ENCODE data around the gene LY6G5C.

LY6G5C gene

DNA sequence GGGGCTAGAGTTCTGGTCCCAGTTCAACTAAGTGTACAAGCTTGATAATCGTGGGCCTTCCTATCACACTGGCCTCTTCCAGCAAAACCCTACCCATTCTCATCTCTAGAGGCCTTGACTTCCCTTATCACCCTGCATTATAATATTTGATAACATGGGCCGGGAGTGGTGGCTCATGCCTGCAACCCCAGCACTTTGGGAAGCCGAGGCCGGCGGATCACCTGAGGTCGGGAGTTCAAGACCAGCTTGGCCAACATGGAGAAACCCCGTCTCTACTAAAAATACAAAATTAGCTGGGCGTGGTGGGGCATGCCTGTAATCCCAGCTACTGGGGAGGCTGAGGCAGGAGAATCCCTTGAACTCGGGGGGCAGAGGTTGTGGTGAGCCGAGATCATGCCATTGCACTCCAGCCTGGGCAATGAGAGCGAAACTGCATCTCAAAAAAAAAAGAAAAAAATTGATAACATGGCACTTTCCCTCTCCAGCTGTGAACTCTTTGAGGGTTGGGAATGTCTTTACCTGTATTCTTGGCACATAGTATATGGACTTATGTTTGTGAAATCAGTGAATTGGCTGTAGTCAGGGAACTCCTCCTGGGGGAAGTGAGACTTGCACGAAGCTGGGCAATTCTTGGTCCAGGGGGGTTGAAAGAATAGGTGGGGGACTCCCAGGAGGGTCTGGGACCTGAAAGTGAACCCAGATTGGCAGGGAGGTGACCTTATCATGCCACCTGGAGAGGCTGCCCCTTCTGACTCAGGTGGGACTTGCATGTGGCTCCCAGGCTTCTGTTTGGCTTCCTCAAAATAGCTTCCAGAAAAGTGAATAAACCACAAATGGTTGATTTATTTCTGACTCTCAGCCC lies 19.4 kb downstream of the LY6G5C start:
- Histone ChIP-seq H3K4me3 (IDR thresholded peaks at IDR 0.05; ENCODE audit: insufficient read depth, low read depth, low read length) (no peak overlapping the region), H3K36me3 (ENCODE audit: insufficient read depth) (no peaks in the 10 kb centered on the region), H3K4me2 (peak overlapping the region; percentile 87), H3K79me2 (ENCODE audit: insufficient read depth, low read depth) (peaks cover 39% of the 10 kb centered on the region), H3K4me1 (ENCODE audit: low read depth, poor library complexity, severe bottlenecking) (peaks cover 45% of the 10 kb centered on the region), H3K9ac (peak overlapping the region; percentile 60; the same call in 1 of the 2 replicates), H2AFZ (ENCODE audit: low read depth) (no peak overlapping the region), H3K27me3 (ENCODE audit: insufficient read depth, low read depth) (no peaks in the 10 kb centered on the region), H4K20me1 (ENCODE audit: insufficient read depth) (no peaks in the 10 kb centered on the region), H3K27ac (no peak overlapping the region; the same call in 1 of the 2 replicates)
- TF ChIP-seq, protein P1, sequence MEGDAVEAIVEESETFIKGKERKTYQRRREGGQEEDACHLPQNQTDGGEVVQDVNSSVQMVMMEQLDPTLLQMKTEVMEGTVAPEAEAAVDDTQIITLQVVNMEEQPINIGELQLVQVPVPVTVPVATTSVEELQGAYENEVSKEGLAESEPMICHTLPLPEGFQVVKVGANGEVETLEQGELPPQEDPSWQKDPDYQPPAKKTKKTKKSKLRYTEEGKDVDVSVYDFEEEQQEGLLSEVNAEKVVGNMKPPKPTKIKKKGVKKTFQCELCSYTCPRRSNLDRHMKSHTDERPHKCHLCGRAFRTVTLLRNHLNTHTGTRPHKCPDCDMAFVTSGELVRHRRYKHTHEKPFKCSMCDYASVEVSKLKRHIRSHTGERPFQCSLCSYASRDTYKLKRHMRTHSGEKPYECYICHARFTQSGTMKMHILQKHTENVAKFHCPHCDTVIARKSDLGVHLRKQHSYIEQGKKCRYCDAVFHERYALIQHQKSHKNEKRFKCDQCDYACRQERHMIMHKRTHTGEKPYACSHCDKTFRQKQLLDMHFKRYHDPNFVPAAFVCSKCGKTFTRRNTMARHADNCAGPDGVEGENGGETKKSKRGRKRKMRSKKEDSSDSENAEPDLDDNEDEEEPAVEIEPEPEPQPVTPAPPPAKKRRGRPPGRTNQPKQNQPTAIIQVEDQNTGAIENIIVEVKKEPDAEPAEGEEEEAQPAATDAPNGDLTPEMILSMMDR (conservative IDR thresholded peaks at IDR 0.05; ENCODE audit: low read depth, low read length) = no peak

DNA sequence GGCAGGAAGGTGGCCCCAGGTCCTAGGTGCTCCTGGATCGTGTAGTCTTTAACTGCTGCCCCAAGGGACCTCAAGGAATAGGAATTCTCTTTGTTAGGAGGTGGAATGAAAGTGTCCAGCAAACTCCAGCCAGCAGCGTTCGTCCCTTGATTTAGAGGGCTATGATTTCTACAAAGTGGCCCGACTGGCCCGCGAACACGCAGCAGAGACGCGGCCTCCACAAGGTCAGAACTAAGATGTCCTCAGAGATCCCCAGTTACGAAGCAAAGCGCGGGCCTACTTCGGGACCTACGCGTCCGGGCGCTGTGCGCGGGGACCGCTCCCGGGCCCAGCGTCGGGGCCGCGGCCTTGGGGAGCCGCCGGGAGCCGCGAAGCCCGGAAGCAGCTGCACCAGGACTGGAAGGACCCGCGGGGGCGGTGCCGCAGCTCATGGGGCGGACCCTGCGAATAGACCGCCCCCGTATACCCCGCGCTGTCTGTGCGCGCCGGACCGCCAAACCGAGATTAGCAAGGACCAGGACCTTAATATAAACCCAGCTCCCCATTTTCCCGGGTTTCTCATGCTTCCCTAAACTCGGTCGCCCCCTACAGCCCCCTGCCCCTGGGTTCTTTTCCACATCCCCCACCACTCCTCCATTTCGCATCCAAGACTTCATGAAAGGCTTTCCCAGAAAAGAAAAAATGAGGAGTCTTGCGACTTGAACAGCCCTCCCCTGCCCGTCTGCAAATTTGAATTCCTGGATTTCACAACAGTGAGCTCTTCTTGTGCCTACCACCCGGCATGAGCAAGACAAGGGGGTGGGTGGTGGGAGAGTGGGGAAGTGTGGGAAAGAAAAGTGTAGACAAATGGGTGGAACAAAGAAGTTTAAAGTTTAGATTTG lies 20.2 kb downstream of the LY6G5C start, which contains the start of gene C6orf47:
C6orf47 (minus strand) TSS at position 398 of the 881 bp plus-strand sequence. CDS start 831 bp downstream, outside the sequence.
- Histone ChIP-seq H2AFZ (ENCODE audit: low read depth) (peak within 1 kb of the TSS; percentile 56), H3K4me2 (peak within 1 kb of the TSS; percentile 87), H4K20me1 (ENCODE audit: insufficient read depth) (no peaks in the 10 kb centered on the region), H3K9ac (peak within 1 kb of the TSS; percentile 60; the same call in 1 of the 2 replicates), H3K4me3 (IDR thresholded peaks at IDR 0.05; ENCODE audit: insufficient read depth, low read depth, low read length) (no peak within 1 kb of the TSS), H3K27me3 (ENCODE audit: insufficient read depth, low read depth) (no peaks in the 10 kb centered on the region), H3K79me2 (ENCODE audit: insufficient read depth, low read depth) (peaks cover 33% of the 10 kb centered on the region), H3K36me3 (ENCODE audit: insufficient read depth) (no peaks in the 10 kb centered on the region), H3K4me1 (ENCODE audit: low read depth, poor library complexity, severe bottlenecking) (peaks cover 45% of the 10 kb centered on the region), H3K27ac (peak within 1 kb of the TSS; percentile 42; the same call in 1 of the 2 replicates)
- TF ChIP-seq, protein P1 (conservative IDR thresholded peaks at IDR 0.05; ENCODE audit: low read depth, low read length) = no peak

GRCh38 chr6:31659649-31660380 lies 21.1 kb downstream of the LY6G5C start:
- Histone ChIP-seq H3K79me2 (ENCODE audit: insufficient read depth, low read depth) (peaks cover 33% of the 10 kb centered on the region), H3K9ac (peak overlapping the region; percentile 60; the same call in 1 of the 2 replicates), H2AFZ (ENCODE audit: low read depth) (peak overlapping the region; percentile 56), H3K4me2 (peak overlapping the region; percentile 87), H3K36me3 (ENCODE audit: insufficient read depth) (no peaks in the 10 kb centered on the region), H3K27ac (peak overlapping the region; percentile 42; the same call in 1 of the 2 replicates), H3K4me3 (IDR thresholded peaks at IDR 0.05; ENCODE audit: insufficient read depth, low read depth, low read length) (no peak overlapping the region), H3K4me1 (ENCODE audit: low read depth, poor library complexity, severe bottlenecking) (peaks cover 45% of the 10 kb centered on the region), H3K27me3 (ENCODE audit: insufficient read depth, low read depth) (no peaks in the 10 kb centered on the region), H4K20me1 (ENCODE audit: insufficient read depth) (no peaks in the 10 kb centered on the region)
- TF ChIP-seq, protein P1 (conservative IDR thresholded peaks at IDR 0.05; ENCODE audit: low read depth, low read length) = no peak
